ENCODE data around the gene PAGE4.

PAGE4 gene, protein sequence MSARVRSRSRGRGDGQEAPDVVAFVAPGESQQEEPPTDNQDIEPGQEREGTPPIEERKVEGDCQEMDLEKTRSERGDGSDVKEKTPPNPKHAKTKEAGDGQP

DNA sequence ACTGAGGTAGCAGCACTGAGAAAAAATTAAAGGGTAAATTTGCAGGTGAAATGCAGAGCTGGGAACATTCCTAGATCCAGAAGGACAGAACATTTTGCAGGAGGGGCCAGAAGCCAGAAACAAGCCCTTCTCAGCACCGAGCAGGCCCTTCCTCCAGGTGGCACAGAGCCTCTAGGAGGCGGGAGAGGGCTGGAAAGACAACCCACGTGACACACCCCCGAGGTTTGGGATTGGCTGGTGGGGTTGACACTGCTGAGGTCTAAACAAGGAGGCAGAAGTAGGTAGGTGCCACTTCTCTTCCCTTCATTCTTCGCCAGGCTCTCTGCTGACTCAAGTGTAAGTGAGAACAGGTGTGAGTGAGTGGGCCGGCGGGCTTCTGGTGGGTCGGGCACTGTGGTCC is at the start of gene PAGE4:
TSS of gene PAGE4 (plus strand) at position 288 of the 400 bp plus-strand sequence. CDS start 1,126 bp downstream, outside the sequence.
- DNase-seq, result no peak

DNA sequence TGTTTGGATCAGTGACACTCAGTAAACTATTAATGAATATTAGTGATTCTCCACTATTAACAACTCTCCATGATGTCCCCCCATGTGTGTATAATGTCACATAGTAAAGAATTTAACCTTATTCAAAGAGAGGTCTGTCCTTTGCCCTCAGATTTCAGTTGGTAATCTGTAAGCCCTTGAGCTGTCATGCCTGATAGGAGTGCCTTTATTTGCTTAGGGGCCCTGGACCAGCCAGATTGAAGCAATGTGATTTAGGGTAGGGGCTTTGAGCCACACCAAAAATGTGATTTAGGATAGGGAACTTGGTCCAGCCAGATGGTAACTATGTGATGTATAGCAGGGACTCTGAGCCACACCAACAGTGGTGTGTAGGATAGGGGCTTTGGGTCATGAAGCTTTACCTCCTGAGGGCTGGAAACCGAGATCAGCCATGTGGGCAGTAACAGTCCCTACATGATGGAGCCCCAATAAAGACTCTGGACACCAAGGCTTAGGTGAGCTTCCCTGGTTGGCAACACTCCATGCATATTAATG is 44.3 kb upstream of the PAGE4 start:
- DNase-seq, result no peak

DNA sequence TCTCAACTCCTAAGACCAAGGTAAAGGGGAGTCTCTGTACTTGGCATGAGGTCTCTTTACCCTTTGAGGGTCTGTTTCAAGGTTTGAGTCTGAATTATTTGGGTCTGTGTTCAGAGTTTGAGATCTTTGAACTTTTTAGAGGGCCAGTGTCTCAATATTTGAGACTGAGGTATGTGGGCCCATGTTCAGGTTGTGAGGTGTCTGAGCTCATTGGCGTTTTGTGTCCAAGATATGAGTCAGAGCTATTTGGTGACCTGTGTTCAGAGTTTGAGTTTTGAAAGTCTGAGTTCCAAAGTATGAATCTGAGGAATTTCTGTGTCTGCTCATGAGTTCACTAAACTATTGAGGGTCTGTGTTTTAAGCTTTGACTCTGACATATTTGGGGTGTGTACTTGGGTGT is 36.7 kb upstream of the PAGE4 start:
- no peak for DNase-seq

DNA sequence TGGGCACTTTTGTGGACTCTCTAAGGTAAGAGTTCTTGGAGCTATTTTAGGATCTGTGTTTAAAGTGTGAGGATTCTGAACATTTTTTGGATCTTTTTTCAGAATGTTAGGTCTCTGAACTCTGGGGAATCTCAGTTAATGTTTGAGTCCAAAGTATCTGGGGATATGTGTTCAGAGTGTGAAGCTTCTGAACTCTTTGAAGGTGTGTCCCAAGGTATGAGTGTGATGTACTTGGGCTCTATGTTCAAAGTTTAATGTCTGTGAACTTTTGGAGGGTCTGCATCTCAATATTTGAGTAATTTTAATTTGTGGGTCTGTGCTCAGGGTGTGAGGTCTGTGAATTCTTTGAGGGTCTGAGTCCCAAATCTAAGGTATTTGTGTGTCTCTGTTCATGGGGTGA is 35.4 kb upstream of the PAGE4 start:
- no peak for DNase-seq

DNA sequence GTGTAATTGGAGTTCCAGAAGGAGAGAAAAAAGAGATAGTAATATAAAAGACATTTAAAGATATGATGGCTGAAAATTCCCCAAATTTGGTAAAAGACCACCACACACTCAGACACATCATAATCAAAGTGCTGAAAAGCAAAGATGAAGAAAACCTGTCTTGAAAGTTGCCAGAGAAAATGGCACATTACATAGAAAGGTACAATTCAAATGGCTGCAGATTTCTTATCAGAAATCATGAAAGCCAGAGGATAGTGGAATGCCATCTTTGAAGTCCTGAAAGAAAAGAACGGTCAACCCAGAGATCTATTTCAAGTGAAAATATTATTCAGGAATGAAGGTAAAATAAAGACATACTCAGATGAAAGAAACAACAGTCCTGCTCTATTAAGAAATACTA is 29.3 kb upstream of the PAGE4 start:
- no peak for DNase-seq

DNA sequence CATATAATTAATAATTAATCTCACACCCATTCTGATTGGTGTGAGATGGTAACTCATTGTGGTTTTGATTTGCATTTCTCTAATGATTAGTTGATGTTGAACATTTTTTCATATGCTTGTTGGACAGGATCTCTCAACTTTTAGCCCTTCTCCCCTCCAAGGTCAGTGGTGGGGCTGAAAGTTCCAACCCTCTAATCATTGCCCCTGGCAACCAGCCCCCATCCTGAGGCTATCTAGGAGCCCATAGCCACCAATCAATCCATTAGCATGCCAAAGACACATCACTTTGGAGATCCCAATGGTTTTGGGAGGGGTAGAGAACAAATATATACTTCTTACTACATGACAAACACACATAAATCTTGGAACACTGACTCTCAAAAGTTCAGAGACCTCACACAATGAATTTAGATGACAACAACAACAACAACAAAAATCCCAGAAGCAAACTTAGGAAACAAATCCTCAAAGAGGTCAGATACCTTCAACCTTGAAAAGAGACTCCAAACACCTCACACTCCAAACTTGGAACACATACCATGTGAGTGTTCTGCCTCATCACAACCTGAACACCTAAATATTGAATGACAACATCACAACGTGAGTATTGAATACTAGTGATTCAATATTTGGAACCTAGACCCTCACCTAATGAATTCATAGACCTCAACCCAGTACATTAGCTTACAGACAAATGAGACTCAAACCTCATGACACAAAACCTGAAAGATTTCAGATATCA is 19.0 kb upstream of the PAGE4 start:
- DNase-seq, result no peak

DNA sequence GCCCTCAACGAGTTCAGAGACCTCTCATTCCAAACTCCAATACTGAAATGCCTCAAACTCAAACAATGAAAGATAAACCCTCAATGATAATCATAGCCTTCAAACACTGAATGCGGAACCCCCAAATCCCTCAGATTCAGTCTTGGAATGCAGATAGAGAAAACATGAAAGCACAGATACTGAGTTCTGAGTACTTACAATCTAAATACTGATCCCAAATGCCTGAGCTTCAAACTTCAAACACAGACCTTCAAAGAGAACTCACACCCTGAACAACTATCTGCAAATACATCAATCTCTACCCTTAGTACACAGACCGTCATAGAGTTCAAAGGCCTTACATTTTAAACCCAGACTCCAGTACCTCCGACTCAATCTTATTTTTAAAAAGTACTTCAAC is 16.9 kb upstream of the PAGE4 start:
- DNase-seq, result no peak

DNA sequence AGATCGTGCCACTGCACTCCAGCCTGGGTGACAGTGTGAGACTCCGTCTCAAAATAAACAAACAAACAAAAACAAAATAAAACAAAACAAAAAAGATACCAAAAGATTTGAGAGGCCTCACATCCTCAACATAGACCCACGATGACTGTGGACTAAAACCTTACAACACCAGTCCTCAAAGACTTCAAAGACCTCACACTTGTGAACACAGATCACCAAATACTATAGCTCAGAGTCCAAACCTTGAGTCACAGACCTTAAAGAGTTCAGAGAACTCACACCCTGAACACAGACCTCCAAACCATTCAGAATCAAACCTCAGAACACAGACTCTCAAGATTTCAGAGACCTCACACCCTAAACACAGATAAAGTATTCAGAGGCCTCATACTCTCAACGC is 12.7 kb upstream of the PAGE4 start:
- no peak for DNase-seq

DNA sequence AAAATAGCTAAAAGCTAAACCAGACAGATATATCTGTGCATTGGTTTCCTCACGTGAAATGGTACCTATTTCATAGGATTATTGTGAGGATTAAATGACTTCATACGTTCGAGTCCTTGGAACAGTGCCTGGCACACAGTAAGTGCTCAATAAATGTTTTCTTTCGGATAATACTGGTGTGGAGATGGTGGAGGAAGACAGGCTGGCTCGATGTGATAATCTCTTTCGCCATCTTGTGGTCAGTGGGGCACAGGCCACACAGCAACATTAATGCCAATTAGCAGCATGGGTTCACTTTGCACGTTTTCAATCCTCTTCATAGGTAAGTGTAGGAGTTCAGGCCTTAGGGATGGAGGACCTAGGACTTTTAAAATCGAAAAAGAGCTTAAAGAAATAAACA is 9.3 kb downstream of the PAGE4 start:
- DNase-seq, result no peak

DNA sequence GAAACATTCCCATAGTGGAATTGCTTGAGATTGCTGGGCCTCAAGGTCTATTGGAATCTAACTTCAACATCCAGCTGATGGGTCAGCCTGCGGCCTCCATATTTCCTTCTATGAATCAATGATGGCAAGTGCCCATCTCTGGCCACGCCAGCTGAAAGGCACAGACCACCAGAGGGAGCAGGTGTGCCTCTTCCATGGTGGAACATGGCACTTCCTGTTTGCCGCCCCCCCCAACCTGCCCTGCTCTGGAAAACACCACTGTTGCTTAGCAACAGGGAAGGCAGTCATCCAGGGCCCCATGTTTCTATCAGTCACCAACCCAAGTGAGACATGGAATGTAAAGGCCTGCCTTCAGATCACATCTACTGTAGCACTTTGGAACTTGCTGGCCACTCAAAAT is 11.6 kb downstream of the PAGE4 start:
- peak; percentile 48 for DNase-seq

DNA sequence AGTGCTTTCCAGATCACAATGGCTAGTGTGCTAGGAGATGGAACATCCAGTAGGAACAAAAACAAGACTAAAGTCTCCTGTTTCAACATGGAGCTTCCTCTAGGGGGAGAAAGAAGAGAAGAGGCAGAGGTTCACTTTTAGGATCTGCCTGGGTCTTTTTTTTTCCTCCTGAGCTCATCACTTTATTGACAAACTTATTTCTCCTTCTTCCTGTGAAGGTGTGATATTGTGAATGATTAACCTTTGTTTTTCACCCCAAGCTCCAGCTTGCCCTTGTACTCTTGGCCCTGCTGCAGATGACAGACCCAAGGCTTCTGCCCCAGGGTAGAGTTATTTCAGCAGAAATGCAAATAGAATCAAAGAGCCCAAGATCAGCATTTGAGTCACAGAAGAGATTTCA is 13.5 kb downstream of the PAGE4 start:
- DNase-seq, result no peak

DNA sequence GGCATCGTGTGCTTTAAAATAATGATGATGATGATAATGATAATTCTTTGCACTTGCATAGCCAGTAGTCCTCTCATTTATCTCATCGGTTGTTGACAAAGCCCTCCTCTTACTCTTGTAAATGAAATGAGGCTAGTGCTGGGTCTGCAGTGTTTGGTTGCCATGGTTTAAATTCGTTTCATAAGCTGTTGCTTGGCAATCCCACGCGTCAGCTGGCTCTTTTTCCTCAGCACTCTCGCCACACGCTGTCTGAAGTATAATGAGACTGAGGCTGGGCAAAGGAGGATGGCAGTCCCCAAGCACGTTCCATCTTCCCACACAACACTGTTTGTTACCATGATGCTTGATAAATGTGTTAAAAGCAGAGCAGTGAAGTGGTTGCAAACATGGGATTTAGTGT is 15.5 kb downstream of the PAGE4 start:
- no peak for DNase-seq

DNA sequence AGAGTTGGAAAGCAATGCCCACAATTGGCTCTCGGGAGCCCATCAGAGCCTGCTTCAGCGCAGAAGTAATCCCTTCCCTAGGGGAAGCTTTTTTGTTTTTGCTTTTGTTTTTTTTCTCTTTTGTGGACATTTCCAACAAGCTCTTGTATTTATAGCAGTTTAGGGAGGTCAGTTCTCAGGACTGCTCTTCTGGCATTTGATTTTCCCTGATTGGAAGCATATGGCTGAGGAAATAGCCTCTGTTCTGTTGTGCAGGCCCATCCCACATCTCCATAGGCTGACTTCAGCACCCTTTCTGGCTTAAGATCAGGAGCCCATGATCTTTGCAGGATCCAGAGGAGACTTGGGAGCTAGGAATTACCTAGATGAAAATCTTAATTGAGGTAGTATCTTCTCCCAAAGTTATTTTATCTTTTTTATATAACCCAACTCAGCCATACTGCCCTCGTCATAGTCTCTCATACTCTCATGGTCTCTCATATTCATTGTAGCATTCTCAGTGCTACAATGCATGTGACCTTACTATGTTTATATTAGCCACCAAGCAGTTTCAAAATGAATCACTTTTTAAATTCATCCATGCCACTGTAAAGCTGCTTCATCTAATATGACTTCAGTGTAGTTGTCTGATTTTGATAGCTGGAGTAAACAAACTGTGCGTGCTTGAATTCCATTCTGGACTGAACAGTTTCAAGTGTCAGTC is 16.7 kb downstream of the PAGE4 start:
- DNase-seq, result no peak

DNA sequence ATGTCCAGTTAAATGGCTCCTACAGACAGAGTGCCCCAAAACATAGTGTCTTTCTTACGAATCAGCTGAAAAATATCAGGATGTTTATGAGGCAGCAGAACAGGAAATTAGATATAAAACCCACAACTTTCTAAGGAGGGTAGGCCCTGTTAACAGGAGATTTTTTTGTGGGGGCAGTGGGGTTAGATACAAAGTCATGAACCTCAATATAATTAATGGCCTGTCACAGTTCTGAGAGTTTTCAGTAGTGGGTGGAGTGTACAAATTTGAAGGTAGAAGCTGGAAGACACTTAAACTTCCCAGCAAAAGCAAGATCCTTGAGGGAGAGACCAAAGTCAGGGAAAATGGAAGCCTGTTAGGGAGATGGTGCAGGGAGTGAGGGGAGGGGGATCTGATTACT is 17.4 kb downstream of the PAGE4 start:
- no peak for DNase-seq

DNA sequence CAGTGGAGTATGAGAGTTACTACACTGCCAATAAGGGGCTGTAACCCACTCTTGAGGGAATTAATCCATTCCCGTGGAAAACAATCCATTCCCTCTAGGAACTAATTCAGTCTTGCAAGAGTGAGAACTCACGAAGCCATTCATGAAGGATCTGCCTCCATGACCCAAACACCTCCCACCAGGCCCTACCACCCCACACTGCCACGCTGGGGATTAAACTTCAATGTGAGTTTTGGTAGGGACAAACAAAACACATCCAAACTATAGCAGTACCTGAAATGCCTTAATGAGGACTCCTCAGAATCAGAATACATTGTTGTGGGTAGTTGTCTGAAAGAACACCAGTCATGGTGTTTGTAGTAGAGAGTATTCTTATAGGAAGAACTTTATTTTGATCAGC is 19.2 kb downstream of the PAGE4 start:
- DNase-seq, result no peak

DNA sequence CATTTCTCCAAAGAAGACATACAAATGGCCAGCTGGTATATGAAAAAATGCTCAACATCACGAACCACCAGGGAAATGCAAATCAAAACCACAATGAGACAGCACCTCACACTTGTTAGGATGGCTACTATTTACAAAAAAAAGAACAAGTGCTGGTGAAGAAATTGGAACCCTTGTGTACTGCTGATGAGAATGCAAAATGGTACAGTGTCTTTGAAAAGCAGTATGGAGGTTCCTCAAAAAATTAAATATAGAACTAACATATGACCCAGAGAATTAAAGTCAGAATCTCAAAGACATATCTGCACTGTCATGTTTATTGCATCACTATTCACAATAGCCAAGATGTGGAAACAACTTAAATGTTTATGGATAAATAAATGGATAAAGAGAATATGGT is 20.9 kb downstream of the PAGE4 start:
- DNase-seq, result no peak

DNA sequence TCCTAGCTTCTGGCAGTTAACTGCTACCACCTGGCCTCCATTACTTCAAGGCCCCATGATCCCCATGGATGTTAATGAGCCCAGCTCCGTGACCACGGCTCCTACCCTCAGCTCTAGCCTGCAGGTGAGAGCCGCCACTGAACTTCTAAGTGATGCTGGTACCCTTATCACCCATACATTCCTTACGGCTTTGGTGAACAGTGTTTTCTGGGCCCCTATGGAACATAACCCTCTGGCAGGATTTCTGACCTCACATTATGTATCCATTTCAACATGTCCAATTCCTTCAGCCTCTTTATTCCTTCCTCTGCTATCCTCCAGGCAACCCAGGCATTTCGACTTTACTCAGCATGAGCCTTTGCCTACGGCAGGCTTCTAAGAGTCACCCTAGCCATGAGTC is 24.6 kb downstream of the PAGE4 start:
- DNase-seq, result no peak

DNA sequence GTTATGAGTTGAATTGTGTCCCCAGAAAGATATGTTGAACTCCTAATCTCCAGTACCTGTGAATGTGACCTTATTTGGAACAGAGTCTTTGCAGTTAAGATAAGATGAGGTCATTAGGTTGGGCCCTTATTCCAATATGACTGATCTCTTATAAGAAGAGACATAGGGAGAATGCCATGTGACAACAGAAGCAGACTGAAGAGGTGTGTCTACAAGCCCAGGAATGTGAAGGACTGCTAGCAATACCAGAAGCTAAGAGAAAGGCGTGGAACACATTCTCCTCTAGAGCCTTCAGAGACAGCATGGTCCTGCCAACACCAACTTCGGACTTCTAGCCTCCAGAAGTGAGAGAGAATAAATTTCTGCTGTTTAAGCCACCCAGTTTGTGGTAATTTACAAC is 27.7 kb downstream of the PAGE4 start:
- DNase-seq, result no peak

DNA sequence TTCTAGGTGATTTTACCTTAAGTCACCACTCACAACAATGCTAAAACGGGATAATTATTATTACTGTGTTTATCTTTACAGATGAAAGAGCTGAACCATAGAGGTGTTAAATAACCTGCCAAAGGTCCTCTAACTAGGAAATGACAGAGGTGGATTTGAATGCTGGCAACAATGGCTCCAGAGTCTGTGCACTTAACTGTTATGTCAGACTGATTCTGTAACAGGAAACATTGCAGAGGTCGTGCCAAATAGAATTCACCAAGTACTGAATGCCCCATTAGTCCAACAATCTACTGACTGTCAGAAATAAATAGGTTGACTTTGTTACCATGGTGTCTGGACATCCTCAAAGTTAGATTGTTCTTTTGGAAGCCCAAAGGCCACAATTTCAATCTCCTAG is 29.2 kb downstream of the PAGE4 start:
- DNase-seq, result no peak

DNA sequence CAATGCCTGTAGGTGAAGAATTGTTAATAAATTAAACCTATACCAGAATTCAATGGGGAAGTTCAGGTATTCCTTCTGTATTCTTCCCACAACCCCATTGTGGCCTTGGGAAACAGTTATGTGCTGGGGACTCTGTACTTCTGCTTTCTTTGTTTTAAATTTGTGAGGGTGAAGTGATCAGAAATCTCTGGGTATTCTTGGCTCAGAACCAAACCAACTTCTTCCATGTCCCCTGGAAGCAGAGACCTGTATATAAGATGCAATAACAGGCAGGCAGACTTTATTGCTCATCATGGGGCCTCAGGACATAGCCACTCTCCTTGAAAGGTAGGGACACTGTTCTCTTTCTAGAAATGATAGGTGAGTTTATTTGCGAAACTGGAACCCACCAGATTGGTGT is 30.4 kb downstream of the PAGE4 start:
- no peak for DNase-seq

DNA sequence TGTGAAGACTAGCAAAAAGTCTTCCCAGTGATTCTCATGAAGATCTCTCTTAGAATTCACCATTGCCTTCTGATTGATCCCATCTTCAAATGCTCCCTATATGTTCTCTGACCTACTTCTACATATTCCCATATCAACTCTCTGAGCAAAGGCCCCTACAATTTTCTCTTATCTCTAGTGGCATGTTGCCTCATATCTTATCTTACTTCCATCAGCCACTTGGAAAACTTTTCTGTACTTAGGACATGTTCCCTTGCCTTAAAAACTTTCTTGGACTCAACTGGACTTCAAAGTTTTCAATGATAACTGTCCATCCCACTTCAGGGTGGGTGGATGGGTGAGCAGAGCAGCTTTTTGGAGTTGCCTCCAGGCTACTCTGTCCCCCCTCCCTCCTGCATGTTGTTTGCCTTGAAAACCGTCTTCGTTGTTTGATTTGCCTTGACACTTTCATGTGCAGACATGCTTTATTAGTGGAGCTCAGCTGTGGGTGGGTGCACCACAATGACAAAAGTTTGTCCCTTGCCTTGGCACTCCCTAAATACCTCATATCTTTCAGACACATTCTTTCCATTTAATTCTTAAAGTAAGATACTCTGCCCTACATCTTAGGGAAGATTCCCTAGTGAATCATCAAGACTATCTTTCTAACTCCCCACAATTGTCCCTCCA is 31.9 kb downstream of the PAGE4 start:
- DNase-seq, result no peak

DNA sequence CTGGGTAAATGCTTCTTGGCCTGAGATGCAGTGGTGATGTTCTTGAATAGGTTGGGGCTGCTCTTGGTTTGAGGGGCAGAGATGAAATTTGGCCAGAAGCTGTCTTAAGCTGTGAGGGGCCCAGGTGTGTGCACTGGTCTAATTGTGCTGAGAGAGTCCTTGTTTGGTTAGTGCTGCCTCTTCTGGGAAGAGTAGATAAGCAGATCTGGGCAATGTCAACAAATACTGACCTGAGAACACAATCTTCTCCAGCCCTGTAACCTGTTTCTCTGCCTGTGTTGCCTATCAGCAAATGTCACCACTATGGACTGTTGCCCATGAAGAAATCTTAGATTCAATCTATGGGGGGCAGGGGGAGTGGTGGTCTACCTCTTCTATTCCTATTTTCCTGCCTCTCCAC is 33.0 kb downstream of the PAGE4 start:
- no peak for DNase-seq

DNA sequence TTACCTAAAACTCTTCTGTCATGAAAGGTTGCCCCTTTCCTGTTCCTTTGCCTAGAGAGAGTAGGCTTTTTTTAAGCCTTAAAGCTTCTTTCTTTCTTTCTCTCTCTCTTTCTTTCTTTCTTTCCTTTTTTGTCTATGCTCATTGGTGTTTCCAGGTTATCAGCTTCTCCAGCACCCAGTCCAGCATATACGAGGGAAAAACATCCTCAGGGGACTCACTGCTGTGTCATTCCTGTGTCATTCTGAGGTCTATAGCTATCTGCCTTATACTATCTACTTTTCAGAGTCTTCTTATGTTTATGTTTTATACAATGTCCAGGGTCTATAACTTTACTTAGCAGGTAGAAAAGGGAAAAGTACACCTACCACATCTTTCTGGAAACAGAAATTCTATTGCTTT is 39.6 kb downstream of the PAGE4 start:
- DNase-seq, result no peak

DNA sequence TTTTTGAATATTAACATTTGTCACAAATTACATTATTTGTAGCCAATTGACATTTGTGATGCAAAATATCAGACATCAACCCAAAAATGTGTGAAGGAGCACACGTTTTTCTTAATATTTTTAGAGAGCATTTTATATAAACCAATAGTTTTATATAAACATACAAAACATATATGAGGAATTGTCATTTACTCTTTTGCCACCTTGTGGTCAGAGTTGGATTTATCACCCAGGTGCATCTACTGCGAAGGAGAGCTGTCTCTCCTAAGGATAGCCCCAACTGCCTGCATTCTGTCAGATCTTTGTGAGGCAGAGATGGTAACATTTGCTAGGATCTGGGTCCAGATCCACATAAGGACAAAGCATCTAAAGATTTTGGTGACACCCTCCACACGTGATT is 47.6 kb downstream of the PAGE4 start:
- peak; percentile 14 for DNase-seq

Data from activated naive CD4-positive, alpha-beta T cell treated with anti-CD3 and anti-CD28 coated beads, Interleukin-2, amount 50 U/mL, for 16 hours (primary cell).